GM19467 (cell line): ENCODE data around the gene NRF1.
"Not testable (repeated sequence)": the region's sequence is repeated elsewhere in the genome, so short reads cannot be mapped to it uniquely, and the experiment has no call there.

Source experiments
- ATAC-seq: cut with Tn5 transposase; IDR thresholded peaks from one replicate; pipeline ENCODE4 v1.9.1; 2021; ENCODE audit warnings: mild to moderate bottlenecking, moderate library complexity; ENCODE audit not compliant: unreplicated experiment

Gene NRF1

DNA sequence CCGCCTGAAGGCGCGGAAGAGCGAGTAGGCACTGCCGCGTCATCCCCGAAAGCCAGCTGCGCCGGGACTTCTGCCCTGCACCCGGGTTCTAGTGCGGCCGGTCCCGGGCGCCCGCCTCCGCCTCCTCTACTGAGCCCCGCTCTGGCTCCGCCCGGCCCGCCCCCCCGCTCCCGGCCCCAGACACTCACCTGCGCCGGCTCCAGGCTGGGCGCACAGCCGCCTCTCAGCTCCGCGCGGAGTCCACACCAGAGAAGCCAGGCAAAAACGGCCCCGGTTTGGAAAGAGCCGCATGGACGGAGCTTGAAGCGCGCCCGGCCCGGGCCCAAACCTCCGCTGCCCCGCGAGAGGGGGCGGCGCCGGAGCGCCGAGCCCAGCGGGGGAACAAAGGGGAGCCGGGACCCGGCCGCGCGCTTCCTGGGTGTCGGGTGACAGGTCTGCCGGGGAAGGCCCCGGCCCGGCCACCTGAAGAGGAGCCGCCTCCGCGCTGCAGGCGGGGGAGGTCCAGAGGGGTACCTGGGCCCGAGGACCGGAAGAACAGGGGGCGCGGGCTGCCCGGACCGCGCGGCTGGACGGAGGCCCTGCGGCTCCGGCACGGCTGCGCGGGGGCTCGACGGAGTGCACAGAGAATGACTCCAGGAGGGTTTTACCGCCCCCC, 168.2 kb downstream of the NRF1 start:
- ATAC-seq = no peak

DNA sequence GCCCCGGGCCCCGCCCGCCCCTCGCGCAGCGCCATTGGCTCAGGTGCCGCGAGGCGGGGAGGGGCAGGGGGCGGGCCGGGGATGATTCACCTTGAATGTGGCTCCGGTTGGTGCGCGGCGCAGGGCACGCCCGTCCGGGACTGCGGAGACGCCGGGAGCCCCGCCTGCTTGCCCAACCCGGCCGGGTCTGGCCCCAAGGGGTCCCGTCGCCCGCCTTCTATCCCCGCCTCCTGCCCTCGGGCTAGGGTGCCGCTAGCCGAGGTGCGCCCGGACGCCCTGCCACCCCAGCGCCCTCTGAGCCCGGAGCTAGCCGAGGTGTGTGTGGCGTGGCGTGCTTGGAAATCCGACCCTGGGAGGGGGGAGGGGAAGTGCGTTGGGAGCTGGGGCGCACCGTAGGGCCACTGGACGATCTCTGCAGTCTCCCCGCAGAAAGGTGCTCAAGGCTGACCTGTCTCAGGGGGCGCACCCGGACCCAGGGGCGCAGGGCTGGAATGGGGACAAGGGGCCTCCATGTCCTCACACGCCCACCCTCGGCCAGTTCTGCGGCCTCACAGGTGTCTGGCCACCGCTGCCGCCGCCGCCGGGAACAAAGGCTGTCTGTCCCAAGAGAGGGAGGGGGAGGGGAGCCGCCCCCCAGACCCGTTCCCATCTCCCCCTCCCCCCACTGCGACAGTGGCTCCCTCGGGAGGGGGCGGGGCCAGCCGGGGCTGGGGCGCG, 168.9 kb downstream of the NRF1 start:
- ATAC-seq = no peak

DNA sequence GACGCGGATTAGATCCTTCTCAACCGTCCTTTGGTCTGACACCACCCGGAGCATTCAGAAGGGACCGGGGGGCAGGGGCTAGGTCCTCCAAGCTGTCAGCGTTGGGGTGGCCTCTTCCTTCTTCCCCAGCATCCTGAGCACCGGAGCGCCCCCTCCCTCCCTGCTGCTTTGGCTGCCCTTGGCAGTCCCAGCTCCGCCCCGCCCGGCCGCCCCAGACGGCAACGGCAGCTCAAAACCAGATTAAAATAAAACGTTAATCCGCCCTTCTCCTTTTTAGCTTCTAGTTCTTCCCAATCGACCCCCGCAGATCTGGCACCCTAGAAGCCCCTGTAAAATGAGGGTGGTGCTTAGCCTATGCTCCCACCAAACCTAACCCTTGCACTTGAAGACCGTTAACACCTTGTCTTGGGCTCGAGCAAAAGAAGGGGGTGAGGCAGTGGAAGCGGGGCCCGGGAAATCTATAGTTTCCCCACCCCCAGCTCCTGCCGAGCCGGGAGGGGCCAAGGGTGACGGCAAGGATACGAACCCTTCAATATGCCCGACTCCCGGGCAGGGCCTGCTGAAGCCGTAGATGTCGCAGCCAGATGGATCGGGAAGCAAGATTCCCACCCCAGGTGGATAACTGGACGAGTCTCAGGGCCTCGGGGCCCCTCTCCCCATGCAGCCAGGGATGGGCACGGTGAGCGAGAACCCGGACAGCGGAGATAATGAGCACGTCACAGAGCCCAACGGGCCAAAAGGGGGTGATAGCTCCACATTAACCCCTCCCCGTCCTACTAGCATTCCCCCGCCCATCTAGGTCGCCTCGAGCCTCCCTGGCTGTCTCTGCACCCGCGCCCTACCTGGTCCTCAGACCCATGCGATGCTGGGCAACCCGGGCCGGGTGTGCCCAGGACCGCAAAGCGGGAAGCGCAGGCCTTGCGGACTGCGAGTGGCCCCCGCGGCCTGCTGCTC, 169.7 kb downstream of the NRF1 start:
- ATAC-seq = no peak

- no peak for ATAC-seq
These were observed 170.7 kb downstream of the NRF1 start for GRCh38 chr7:129781928-129782817.

GRCh38 chr7:129782818-129783583, 171.5 kb downstream of the NRF1 start:
- ATAC-seq = no peak

GRCh38 chr7:129783584-129783919, 172.0 kb downstream of the NRF1 start:
- ATAC-seq = no peak

DNA sequence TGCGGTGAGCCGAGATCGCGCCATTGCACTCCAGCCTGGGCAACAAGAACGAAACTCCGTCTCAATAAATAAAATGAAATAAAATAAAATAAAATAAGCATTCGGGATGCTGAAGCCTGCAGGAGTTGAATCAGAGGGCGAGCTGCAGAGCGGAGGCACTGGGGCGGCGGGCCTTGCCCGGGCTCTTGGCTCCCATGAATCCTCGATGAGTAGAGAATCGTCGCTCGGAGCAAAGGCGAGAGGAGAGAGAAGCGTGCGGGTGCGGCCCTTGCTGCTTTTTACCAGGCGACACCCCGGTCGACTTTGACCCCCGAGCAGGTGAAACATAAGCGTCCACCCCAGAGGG, 172.9 kb downstream of the NRF1 start:
- no peak for ATAC-seq

- ATAC-seq = no peak
These were observed 173.5 kb downstream of the NRF1 start for GRCh38 chr7:129784783-129785684.

- ATAC-seq = no peak
These were observed 174.4 kb downstream of the NRF1 start for GRCh38 chr7:129785685-129786514.

GRCh38 chr7:129786825-129787563, 175.5 kb downstream of the NRF1 start:
- ATAC-seq = no peak

GRCh38 chr7:129789000-129789399, 177.5 kb downstream of the NRF1 start:
- no peak for ATAC-seq

GRCh38 chr7:129789652-129790051, 178.1 kb downstream of the NRF1 start:
- ATAC-seq = no peak

- no peak for ATAC-seq
These were observed 178.6 kb downstream of the NRF1 start for GRCh38 chr7:129790136-129790535.

DNA sequence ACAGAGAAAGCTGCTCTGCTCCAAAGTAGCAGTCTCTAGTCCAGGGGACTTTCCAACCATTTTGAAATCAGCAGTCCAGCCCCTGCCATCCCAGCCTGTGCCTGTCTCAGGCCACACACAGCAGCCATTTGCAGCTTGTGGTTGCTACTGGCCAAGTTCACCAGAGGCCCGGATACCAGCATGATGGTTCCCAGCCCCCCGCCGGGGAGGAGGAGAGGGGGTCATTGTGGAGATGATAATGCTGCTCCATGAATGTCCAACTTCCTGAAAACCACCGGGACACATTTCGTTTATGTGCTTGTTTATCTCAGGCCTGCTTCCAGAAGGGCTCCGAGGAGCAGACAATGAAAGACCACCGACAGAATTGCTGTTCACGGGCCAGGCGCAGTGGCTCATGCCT, 181.2 kb downstream of the NRF1 start:
- no peak for ATAC-seq

DNA sequence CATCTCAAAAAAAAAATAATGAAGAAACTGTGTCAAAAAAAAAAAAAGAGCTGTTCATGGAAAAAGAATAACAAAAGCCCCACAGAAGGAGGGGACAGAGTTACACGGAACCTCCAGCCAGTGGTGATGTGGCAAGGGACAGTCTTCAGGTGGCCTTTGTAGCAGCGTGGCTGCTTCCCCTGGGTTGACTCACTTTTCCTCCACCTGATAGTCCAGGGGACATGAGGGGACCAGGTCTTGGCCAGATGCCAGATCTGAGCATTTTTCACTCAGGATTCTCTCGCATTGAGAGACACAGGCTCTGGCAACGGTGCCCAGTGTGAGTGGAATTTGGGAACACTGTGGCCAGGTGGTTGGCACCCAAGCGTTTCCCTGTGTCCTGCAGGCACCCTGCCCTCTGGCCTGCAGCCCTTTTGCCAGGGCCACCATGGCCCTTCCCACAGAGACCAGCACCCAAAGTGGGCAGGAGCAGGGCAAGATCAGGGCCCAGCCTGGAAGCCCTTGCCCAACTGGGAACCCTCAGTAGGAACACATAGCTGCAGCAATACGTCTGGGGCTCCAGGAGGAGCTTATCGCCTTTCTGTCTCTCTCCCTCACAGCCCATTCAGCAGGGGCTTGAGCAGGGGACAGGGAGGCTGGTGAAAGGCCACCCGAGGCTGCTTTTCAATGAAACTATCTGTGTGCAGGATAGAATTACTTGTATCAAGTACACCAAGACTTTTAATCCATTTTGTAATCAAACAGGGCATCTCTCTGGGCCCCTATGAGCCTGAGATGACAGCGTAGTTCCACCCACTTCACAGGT, 182.2 kb downstream of the NRF1 start:
- no peak for ATAC-seq

GRCh38 chr7:129794461-129794860, 182.9 kb downstream of the NRF1 start:
- ATAC-seq = not testable (repeated sequence)
